SKM-1 treated with dmso at 0.1 percent for 144 hours (cell line): ENCODE data around the gene ARL8A.
"Not testable (repeated sequence)": the region's sequence is repeated elsewhere in the genome, so short reads cannot be mapped to it uniquely, and the experiment has no call there.

ENCODE experiments used
- DNase-seq: peaks from one replicate; lab custom pipeline; 2025; ENCODE audit not compliant: unreplicated experiment; lab: John Stamatoyannopoulos, UW

Gene ARL8A

DNA sequence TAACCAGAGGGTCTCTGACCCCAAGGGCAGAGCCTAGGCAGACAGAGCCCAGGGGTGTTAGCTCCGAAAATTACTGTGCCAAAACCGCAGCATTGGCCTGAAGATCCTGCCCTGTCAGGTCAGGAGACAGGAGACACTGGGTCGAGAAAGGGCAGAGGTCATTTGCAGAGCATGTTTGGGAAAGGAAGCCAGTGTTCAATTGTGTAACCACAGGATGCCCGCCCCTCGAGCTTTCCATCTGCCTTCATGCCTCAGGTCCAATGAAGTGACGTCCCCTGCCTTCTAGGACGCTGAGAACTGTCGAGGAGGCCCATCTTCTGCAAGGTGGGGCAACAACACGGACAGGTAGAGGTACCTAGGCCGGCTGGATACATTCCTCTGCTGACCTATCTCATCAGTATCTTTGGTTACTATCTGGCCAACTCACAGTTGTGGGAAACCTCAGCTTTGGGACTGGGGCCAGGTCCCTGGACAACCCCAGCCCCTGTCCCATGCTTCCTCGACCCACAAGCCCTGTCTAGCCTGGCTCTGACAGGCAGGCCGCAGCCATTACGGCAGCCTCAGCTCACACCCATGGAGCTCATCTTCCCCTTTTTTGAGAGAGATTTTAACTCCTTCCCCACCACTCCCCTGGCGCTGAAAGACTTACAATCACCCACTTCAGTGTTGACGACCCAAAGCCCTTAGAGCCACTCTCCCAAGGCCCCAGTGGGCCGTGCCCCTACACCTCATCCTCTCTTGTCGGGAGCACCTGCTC lies 1.3 kb downstream of the ARL8A start:
- peak; percentile 92 for DNase-seq

DNA sequence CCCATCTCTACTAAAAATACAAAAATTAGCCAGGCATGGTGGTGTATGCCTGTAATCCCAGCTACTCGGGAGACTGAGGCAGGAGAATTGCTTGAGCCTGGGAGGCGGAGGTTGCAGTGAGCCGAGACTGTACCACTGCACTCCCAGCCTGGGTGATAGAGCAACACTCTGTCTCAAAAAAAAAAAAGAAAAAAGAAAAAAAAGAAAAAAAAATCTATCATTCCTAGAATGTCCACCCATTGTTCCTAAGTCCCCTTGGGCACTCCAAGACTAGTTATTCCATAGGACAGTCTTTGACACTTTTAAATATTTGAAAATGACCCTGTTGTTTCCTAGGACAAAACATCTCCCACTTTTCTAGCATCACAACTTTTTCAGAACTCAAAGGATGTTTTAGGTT lies 3.1 kb downstream of the ARL8A start:
- DNase-seq: not testable (repeated sequence)

DNA sequence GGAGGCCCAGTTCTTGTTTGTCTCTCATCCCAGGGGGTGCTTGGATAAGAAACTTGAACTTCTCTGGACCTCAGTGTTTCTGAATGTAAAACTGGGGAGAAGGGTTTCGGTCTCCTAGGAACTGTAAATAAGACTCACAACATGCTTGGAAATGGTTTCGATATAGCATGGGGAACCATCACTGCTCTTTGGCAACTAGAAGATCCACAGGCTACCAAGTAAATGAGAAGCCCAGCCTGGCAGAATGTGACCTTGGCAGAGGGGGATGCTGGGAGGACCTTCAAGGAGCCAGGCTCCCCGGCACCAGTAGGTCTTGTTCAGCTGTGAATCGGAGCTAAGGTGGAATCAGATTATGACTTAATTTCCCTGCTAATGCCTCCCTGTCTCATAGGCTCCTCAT lies 3.7 kb downstream of the ARL8A start:
- no peak for DNase-seq

DNA sequence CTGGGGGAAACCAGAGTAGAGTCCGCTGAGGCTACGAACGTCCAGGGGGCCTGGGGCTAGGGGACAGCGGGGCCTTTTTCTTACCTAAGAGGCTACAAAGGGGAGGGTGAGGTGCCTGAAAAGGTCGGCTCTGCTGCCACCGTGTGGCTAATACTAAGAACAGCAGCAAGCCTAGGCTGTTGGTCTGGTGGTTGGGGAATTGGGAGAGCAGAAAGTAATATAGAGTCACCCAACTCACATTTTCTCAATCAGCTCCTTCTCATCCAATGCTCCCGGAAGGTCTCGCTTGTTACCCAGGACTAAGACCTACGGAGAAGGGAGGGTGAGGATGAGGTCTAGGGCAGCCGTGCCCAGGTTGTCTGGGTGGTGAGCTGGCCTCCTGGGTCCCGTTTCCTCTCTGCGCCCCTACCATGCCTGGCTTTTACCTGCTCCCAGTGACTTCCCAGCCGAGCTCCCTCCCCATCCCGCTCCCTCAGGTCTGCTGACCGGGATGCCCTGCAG lies 9.3 kb downstream of the ARL8A start:
- DNase-seq: peak; percentile 82

DNA sequence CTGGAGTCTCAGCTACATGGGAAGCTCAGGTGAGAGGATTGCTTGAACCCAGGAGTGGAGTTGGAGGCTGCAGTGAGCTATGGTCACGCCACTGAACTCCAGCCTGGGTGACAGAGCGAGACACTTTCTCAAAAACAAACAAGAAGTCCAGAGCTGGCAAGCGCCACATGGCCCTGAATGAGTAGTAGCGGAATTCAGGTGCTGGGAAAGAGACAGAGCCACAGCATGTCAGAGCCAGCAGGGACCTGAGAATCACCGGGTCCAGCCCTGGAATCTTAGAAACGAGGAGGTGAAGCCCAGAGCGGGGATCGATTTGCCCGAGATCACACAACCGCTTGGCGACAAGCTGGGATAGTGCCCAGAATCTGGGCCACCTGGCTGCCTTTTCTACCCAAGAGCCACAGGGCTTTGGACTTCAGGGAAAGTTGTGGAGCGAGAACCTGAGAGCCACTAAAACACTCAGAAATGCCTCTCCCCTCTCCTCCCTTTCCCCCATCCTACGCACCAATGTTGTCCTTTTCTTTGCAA lies 9.8 kb downstream of the ARL8A start:
- no peak for DNase-seq

DNA sequence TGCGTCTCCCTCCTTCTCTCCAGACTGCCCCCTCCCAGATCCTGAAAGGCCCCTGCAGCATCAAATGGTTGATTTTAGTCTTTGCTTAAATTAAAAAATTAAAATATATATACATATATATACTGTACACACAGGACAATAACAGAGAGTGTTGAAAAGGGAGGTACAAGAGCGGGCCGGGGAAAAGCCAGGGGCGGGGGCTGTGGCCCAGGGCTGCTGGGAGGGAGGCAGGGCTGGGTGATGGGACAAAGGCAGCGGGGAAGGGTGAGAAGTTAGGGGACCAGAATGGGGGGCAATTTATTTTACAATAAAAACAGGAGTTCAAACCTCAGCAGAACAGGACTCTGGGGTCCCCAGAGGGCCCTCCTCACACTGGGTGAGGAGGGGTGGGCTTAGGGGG lies 10.5 kb downstream of the ARL8A start:
- DNase-seq: no peak

DNA sequence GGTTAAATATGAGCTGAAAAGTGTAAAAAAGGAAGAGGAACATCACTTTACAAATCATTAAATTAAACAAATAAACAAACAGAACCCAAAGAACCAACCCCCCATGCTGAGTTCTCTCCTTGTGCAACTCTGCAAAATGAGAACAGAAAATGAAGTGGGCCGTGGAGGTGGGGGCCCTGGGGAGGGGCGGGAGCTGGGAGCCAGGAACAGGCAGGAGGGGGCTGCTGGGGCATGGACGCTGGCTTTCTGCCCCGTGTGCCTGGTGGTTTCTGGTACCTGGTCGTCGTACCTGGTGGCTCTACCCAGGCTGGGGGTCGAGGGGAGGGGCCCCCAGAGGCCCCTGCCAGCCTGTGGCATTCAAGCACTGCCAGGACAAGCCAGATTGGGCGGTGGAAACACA lies 11.0 kb downstream of the ARL8A start:
- DNase-seq: no peak

DNA sequence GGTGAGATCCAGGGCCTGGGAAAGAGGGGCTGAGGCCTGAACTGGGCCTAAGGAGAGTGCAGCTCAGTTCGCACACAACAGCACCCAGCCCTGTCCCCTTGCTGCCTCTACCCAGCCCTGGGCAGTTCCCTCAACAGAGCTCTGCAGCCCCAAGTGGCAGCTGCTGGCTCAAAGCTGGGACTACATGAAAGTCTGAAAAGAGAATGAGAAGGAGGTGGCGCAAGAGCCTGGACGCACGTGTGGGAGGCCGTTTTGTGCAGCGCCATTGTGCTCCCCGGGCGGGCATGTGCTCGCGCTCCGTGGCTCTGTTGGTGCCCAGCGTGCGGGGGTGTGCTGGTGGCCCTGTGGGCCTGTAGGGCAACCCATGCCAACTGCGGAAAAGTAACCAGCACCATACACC lies 11.5 kb downstream of the ARL8A start:
- no peak for DNase-seq

DNA sequence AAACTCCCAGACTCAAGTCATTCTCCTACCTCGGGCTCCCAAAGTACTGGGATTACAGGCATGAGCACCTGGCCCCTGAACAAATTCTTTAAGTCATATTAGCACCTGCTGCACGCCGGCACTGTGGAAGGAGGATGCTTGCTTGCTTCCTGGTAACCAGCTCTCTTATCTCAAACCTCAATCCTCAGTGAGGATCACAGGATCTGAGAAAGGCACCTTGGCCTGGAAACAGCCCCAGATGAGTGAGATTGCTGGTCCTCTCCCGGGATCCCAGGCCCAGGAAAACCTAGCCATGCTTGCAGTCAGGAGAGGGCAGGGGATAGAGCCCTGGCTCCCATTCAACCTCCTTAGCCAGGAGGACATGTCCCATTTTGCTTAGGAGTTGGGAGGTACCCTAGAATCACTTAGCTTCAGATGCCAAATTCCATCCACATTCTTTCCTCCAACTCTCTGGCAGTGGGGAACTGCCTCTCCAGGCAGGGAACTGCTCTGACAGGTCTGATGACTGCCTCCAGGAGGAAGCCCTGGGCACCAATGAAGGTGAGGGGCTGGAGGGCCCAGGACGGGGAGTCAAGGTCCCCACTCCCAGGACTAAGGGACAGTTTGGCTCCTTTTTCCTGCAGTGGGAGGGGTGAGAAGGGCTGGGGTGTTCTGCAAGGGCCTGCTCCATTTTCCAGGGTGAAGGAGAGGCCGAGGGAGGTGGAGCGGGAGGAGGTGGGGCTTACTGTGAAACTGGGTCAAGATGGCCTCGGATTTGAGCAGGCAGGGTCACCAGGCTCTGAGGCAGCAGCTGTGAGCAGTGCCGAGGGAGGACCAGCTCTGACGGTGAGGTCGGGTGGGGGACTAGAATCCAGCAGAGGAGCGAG lies 12.3 kb downstream of the ARL8A start:
- DNase-seq: no peak

DNA sequence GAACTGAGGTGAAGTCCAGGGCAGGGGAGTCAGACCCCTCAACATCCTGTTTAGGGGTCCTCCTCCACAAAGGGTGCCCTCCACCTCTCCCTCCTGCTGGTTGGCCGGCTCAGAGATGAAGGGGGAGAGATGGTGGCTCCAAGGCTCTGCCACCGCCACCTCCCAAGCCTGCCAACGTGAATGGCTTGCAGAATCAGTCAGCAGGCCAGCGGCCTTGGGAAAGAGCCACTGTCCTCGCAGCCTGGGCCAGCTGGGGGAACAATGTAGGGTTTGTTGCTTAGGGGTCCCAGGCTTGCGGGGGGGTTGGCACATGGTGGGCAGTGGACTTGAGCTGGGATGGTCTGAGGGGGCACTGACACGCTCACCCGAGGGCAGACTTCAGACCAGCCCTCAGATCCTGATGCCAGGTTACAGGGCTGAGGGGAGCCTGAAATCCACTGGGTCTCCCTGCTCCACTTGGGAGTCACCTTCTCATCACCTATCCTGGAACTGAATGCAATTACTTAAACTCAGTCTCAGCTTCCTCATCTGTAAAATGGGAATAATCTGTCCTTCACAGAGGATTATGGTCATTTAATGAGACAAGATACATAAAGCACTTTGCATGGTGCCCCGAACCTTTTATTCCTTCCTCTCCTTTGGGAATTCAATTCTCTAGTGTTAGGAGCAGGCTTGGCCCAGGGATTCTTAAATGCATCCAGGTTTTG lies 13.6 kb downstream of the ARL8A start:
- no peak for DNase-seq

DNA sequence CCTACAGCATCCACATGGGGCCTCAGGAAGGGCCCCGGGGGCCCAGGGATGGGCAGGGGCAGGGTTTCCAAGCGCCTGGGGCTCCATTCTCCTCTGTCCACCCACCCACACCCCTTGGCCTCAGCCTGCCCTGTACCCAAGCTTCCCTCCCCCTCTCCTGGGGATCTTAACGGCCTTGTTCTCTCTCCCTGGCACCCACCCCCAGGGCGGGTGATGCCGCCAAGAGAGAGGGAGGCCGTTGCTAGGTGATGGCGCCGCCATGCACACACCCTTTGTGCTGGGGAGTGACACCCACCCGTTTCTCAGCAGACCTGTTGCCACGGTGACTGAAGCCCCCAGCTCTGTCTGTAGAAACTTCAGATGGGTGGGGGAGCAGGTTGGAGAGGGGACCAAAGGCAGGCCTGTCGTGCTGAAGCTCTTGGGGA lies 14.2 kb downstream of the ARL8A start:
- no peak for DNase-seq

DNA sequence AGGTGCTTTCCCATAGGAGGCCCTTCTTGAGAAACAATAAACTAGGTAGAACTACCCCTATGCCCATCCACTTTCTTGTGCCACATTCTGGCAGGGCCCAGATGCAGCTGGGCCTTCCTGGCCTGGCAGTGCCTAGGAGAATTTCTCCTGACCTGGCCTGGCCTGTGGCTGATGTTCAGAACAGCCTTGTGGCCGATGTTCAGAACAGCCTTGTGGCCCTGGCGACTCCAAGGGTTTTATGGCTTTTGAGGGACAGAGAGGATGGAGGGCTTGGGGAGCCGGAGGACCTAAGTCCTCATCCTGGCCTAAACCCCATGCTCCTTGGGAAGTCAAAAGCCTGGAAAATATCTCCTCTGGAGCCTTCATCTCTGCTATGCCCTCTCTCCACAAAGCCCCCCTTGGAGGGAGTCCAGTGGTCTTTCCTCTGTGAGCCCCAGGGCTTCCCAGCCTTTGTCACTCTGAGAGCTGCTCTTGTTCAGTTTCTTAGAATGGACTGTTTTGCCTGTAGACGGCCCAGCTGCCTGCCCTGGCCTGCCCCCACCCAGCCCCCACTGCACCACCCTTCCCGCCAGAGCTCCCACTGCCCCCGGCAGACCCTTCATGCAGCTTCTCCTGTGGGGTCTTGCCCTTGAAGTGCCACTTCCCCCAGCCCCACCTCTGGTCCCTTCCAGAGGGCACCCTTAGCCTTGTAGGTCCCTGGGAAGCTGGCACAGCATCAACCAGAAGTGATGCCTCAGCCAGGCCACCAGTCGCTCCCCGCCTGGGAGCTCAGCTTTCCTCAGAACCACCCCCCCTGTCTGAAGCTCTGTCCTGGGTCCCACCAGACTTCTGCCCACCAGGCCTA lies 14.9 kb downstream of the ARL8A start:
- no peak for DNase-seq

DNA sequence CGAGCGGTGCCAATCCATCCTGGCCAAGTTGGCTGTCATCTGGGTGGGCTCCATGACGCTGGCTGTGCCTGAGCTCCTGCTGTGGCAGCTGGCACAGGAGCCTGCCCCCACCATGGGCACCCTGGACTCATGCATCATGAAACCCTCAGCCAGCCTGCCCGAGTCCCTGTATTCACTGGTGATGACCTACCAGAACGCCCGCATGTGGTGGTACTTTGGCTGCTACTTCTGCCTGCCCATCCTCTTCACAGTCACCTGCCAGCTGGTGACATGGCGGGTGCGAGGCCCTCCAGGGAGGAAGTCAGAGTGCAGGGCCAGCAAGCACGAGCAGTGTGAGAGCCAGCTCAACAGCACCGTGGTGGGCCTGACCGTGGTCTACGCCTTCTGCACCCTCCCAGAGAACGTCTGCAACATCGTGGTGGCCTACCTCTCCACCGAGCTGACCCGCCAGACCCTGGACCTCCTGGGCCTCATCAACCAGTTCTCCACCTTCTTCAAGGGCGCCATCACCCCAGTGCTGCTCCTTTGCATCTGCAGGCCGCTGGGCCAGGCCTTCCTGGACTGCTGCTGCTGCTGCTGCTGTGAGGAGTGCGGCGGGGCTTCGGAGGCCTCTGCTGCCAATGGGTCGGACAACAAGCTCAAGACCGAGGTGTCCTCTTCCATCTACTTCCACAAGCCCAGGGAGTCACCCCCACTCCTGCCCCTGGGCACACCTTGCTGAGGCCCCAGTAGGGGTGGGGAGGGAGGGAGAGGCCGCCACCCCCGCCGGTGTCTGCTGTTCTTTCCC lies 16.5 kb downstream of the ARL8A start:
- DNase-seq: no peak

DNA sequence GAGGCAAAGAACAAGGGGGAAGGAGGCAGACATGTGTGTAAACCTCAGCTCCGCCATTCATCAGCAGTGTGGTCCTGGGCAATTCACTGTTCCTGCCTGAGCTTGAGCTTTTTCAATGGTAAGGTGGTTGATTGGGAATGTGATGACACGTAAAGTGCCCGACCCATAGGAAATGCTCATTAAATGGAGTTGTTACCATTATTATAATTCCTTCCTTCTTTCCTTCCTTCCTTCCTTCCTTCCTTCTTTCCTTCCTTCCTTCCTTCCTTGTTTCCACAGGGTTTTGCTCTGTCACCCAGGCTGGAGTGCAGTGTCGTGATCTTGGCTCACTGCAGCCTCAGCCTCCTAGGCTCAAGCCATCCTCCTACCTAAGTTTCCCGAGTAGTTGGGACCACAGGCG lies 17.5 kb downstream of the ARL8A start:
- DNase-seq: no peak

DNA sequence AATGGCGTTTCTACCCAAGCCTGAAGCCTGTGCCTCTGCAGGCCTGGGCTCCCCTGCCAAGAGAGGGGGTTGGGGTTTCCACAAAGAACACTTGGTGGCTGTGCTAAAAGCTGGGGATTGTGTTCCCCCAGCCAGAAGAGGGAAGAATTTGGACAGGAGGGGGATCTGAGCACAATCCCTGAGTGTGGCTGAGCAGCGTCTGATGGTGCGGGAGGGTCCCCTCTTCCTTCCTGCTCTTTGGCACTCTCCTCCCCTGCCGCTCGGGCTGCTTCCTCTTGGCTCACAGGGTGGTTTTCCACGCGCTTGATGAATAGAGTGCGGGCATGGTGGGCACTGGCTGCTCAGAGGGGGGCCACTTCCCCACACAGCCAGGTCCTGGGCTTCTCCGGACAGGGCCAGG lies 18.1 kb downstream of the ARL8A start:
- no peak for DNase-seq

DNA sequence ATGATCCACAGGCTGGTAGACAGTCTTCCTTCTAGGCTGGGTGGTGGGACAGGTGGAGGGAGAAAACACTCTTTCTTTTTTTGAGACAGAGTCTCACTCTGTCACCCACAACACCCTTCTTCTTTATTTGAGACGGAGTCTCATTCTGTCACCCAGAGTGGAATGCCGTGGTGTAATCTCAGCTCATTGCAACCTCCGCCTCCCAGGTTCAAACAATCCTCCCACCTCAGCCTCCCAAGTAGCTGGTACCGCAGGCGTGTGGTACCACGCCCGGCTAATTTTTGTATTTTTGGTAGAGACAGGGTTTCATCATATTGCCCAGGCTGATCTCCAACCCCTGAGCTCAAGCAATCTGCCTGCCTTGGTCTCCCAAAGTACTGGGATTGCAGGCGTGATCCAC lies 18.9 kb downstream of the ARL8A start:
- no peak for DNase-seq

DNA sequence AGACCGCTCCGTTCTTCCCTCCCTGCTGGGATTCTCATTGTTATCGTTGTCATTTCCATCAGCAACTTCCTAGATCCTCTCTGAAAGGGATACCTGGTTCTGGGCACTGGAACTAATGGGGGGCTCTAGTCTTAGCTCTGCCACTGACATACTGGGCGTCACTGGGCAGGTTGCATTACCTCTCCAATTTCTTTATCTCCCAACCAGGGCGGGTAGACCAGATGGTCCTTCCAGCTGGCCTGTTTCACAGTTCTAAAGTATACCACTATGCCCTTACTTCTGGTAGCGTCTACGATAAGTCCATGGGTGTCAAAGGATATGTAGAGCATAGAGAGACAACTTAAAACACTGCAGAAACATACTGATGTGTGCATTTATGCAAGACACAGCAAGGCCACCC lies 20.4 kb downstream of the ARL8A start:
- DNase-seq: no peak

DNA sequence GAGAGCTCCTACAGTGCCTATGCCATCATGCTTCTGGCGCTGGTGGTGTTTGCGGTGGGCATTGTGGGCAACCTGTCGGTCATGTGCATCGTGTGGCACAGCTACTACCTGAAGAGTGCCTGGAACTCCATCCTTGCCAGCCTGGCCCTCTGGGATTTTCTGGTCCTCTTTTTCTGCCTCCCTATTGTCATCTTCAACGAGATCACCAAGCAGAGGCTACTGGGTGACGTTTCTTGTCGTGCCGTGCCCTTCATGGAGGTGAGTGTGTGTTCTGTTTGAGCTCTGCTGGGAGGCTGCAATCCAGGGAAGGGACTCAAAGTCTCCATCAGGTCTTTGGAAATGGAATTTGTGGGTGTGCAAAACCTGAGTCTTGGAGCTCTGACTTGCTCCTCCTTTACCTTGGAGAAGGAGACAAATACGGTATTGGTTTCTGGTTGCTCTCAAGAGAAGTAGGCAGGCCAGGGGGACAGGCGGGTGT lies 21.2 kb downstream of the ARL8A start:
- DNase-seq: no peak

DNA sequence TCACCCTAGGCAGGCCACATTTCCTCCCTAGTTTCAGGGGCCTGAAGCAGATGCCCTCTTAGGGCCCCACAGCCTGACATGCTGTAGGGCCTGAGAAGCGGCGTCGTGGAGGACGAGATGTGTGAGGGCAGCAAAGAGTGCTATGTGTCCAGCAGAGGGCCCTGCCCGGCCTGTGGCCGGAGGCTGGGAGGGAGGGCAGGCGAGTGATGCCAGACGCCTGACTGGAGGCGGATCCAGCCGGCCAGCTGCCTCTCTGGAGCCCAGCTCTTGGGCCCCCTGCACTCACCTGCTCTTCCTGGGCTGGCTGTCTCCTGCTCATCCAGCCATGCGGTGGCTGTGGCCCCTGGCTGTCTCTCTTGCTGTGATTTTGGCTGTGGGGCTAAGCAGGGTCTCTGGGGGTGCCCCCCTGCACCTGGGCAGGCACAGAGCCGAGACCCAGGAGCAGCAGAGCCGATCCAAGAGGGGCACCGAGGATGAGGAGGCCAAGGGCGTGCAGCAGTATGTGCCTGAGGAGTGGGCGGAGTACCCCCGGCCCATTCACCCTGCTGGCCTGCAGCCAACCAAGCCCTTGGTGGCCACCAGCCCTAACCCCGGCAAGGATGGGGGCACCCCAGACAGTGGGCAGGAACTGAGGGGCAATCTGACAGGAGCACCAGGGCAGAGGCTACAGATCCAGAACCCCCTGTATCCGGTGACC lies 21.8 kb downstream of the ARL8A start, which contains the start of gene GPR37L1:
Gene GPR37L1 (plus strand): TSS at position 279 of the 697 bp plus-strand sequence. CDS start 47 bp downstream, at position 326.
- DNase-seq: no peak
